ENCODE measurements around the gene STAT4. TPM values are rescaled to one million over a fixed set of nuclear protein-coding genes. Genes with fewer than 3 reads are reported as not detected.

STAT4 gene
- total RNA-seq, 2 experiments from 2014 or later = 52.4 to 52.6 TPM

Other genes with a start within 250 kb of the STAT4 start
- gene STAT1, start 136.8 kb downstream of the STAT4 start, total RNA-seq = 100 to 1,000 TPM; 309 to 314 TPM
- 10 to 100 TPM; 13.5 to 15.6 TPM for gene MYO1B, start 94.4 kb upstream of the STAT4 start, total RNA-seq